Measurements from ENCODE around the gene ENO3.
"Not testable (repeated sequence)": the region's sequence is repeated elsewhere in the genome, so short reads cannot be mapped to it uniquely, and the experiment has no call there.

Gene ENO3

GRCh38 chr17:4908301-4908700, 42.6 kb upstream of the ENO3 start:
- CTCF ChIA-PET = interaction anchor here (0.5 to 1.6 kb wide), 9 partner anchors 14 to 487 kb away, joined by 3 to 8 read pairs (median 5); partner anchors contain the start of genes CAMTA2, ENO3, RNF167 and SLC25A11
- no peak for DNase-seq (ENCODE audit: extremely low spot score)
- POLR2A ChIA-PET = interaction anchor here (0.5 to 2.5 kb wide), 9 partner anchors 10 to 153 kb away, joined by 3 to 38 read pairs (median 5); partner anchors contain the start of genes CAMTA2, ENO3, INCA1 and KIF1C
- TF ChIP-seq FOXM1 (IDR thresholded peaks at IDR 0.05; ENCODE audit: borderline replicate concordance) (no peak), TARDBP (IDR thresholded peaks at IDR 0.05) (peak; percentile 49; the same call in 1 of the 2 replicates)

- TF ChIP-seq FOXK2 (IDR thresholded peaks at IDR 0.05) (no peak), L3MBTL2 (conservative IDR thresholded peaks at IDR 0.05) (no peak), ARNT (IDR thresholded peaks at IDR 0.05) (no peak)
- peak; percentile 86 for DNase-seq (ENCODE audit: extremely low spot score)
- ChIA-PET POLR2A (interaction anchor here (0.5 to 2.5 kb wide), 17 partner anchors 8 to 189 kb away, joined by 3 to 38 read pairs (median 4); partner anchors contain the start of genes CAMTA2, ENO3, INCA1 and KIF1C), CTCF (interaction anchor here (0.5 to 1.6 kb wide), 13 partner anchors 14 to 488 kb away, joined by 3 to 8 read pairs (median 5); partner anchors contain the start of genes CAMTA2, ENO3, RNF167 and SLC25A11)
Measured at GRCh38 chr17:4908711-4909496, 42.0 kb upstream of the ENO3 start.

- TF ChIP-seq HDGF (IDR thresholded peaks at IDR 0.05; ENCODE audit: borderline replicate concordance) = no peak
- no peak for TF ChIP-seq FOXA1 (IDR thresholded peaks at IDR 0.05)
- TF ChIP-seq FOXK2 (IDR thresholded peaks at IDR 0.05) = no peak
- TF ChIP-seq BHLHE40 (IDR thresholded peaks at IDR 0.05; ENCODE audit: borderline replicate concordance) = no peak
- no peak for TF ChIP-seq FOXM1 (IDR thresholded peaks at IDR 0.05; ENCODE audit: borderline replicate concordance)
- no peak for TF ChIP-seq SUZ12 (IDR thresholded peaks at IDR 0.05)
- ChIA-PET POLR2A (interaction anchor here (1.2 kb wide), 2 partner anchors 26 to 53 kb away, joined by 5 to 12 read pairs; partner anchors contain the start of genes RNF167, SLC25A11 and SPAG7), CTCF (no interaction called here)
- DNase-seq (ENCODE audit: extremely low spot score) = no peak
Measured at GRCh38 chr17:4913994-4914393, 36.9 kb upstream of the ENO3 start.

- CTCF ChIA-PET; DNase-seq (ENCODE audit: extremely low spot score): not testable (repeated sequence)
- POLR2A ChIA-PET = interaction anchor here (1.2 kb wide), 2 partner anchors 25 to 53 kb away, joined by 5 to 12 read pairs; partner anchors contain the start of genes RNF167, SLC25A11 and SPAG7
Measured at GRCh38 chr17:4914551-4914950, 36.4 kb upstream of the ENO3 start.

- POLR2A ChIA-PET = interaction anchor here (0.7 to 1.5 kb wide), 4 partner anchors 15 to 67 kb away, joined by 3 to 6 read pairs (median 3); partner anchors contain the start of genes CAMTA2, RNF167 and SLC25A11
- TF ChIP-seq, protein P1, sequence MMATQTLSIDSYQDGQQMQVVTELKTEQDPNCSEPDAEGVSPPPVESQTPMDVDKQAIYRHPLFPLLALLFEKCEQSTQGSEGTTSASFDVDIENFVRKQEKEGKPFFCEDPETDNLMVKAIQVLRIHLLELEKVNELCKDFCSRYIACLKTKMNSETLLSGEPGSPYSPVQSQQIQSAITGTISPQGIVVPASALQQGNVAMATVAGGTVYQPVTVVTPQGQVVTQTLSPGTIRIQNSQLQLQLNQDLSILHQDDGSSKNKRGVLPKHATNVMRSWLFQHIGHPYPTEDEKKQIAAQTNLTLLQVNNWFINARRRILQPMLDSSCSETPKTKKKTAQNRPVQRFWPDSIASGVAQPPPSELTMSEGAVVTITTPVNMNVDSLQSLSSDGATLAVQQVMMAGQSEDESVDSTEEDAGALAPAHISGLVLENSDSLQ (IDR thresholded peaks at IDR 0.05) = no peak
- TF ChIP-seq L3MBTL2 (conservative IDR thresholded peaks at IDR 0.05) = no peak
- no peak for TF ChIP-seq FOXA1 (IDR thresholded peaks at IDR 0.05)
- TF ChIP-seq SP1 (IDR thresholded peaks at IDR 0.05) = no peak
- no peak for TF ChIP-seq NFRKB (IDR thresholded peaks at IDR 0.05)
- no peak for TF ChIP-seq FOXM1 (IDR thresholded peaks at IDR 0.05; ENCODE audit: borderline replicate concordance)
- CTCF ChIA-PET = no interaction called here
- no peak for DNase-seq (ENCODE audit: extremely low spot score)
Measured at GRCh38 chr17:4919511-4920047, 31.3 kb upstream of the ENO3 start.

GRCh38 chr17:4920351-4921048, 30.4 kb upstream of the ENO3 start:
- POLR2A ChIA-PET = interaction anchor here (0.8 kb wide), 1 partner anchor 20 kb away, joined by 3 read pairs; the partner anchor contains the start of genes RNF167 and SLC25A11
- CTCF ChIA-PET = no interaction called here
- no peak for DNase-seq (ENCODE audit: extremely low spot score)
- TF ChIP-seq HDGF (IDR thresholded peaks at IDR 0.05; ENCODE audit: borderline replicate concordance) (no peak), SUZ12 (IDR thresholded peaks at IDR 0.05) (no peak), ELF4 (IDR thresholded peaks at IDR 0.05) (no peak), FOXA1 (IDR thresholded peaks at IDR 0.05) (no peak), FOXK2 (IDR thresholded peaks at IDR 0.05) (no peak), L3MBTL2 (conservative IDR thresholded peaks at IDR 0.05) (no peak), CTBP1 (IDR thresholded peaks at IDR 0.05; ENCODE audit: borderline replicate concordance) (no peak), SP1 (IDR thresholded peaks at IDR 0.05) (no peak), ZNF384 (IDR thresholded peaks at IDR 0.05) (no peak), FOXM1 (IDR thresholded peaks at IDR 0.05; ENCODE audit: borderline replicate concordance) (no peak), BHLHE40 (IDR thresholded peaks at IDR 0.05; ENCODE audit: borderline replicate concordance) (no peak), ARNT (IDR thresholded peaks at IDR 0.05) (no peak), LEF1 (IDR thresholded peaks at IDR 0.05; ENCODE audit: borderline replicate concordance) (no peak), TARDBP (IDR thresholded peaks at IDR 0.05) (no peak), NFRKB (IDR thresholded peaks at IDR 0.05) (no peak)
- TF ChIP-seq, protein P1 (IDR thresholded peaks at IDR 0.05) = no peak

- DNase-seq (ENCODE audit: extremely low spot score) = no peak
- CTCF ChIA-PET = no interaction called here
- POLR2A ChIA-PET = interaction anchor here (3.7 kb wide), 1 partner anchor 18 kb away, joined by 30 read pairs; the partner anchor contains the start of genes RNF167 and SLC25A11
- TF ChIP-seq FOXK2 (IDR thresholded peaks at IDR 0.05) (no peak), LEF1 (IDR thresholded peaks at IDR 0.05; ENCODE audit: borderline replicate concordance) (no peak), BHLHE40 (IDR thresholded peaks at IDR 0.05; ENCODE audit: borderline replicate concordance) (no peak), SP1 (IDR thresholded peaks at IDR 0.05) (no peak), CTBP1 (IDR thresholded peaks at IDR 0.05; ENCODE audit: borderline replicate concordance) (no peak), ARNT (IDR thresholded peaks at IDR 0.05) (no peak), ELF4 (IDR thresholded peaks at IDR 0.05) (no peak), FOXA1 (IDR thresholded peaks at IDR 0.05) (no peak)
- TF ChIP-seq, protein P1 (IDR thresholded peaks at IDR 0.05) = no peak
Measured at GRCh38 chr17:4921320-4921719, 29.6 kb upstream of the ENO3 start.

DNA sequence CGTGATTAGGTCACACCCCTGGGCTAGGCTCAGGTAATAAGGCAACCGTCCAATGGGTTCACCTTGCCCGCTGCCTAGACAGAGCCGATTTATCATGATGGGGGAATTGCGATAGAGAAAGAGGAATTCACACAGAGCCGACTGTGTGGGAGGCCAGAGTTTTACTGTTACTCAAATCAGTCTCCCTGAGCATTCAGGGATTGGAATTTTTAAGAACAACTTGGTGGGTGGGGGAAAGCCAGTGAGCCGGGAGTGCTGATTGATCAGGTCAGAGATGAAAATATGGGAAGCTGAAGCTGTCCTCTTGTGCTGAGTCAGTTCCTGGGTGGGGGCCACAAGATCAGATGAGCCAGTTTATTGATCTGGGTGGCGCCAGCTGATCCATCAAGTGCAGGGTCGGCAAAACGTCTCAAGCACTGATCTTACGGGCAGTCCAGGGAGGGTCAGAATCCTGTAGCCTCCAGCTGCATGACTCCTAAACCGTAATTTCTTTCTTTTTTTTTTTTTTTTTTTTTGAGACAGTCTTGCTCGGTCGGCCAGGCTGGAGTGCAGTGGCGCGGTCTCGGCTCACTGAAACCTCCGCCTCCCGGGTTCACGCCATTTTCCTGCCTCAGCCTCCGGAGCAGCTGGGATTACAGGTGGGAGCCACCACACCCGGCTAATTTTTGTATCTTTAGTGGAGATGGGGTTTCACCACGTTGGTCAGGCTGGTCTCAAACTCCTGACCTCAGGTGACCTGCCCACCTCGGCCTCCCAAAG, 24.2 kb upstream of the ENO3 start:
- CTCF ChIA-PET; DNase-seq (ENCODE audit: extremely low spot score): not testable (repeated sequence)
- POLR2A ChIA-PET = interaction anchor here (1.0 to 1.6 kb wide), 2 partner anchors 13 kb away, joined by 4 to 6 read pairs; partner anchors contain the start of genes RNF167 and SLC25A11

Measured in HEK293T (cell line).